HEK293T (cell line): ENCODE measurements around the gene TUT1.

Experiments used
- CTBP1 ChIP-seq: fragments of 450-650 bp; IDR thresholded peaks from 2 replicates; pipeline ENCODE4 v1.6.1; 2016; ENCODE audit warnings: borderline replicate concordance
- ELF4 ChIP-seq: fragments of 450-650 bp; IDR thresholded peaks from 2 replicates; pipeline ENCODE4 v1.6.1; 2017; ENCODE audit warnings: antibody characterized with exemption
- HDGF ChIP-seq: fragments of 450-650 bp; IDR thresholded peaks from 2 replicates; pipeline ENCODE4 v1.6.1; 2017; ENCODE audit warnings: antibody characterized with exemption, borderline replicate concordance
- NFRKB ChIP-seq: fragments of 450-650 bp; IDR thresholded peaks from 2 replicates; pipeline ENCODE4 v1.6.1; 2016; ENCODE audit warnings: mild to moderate bottlenecking, moderate library complexity
- SUZ12 ChIP-seq: fragments of 450-650 bp; IDR thresholded peaks from 2 replicates; pipeline ENCODE4 v1.6.1; 2016; ENCODE audit warnings: mild to moderate bottlenecking
- TARDBP ChIP-seq: fragments of 450-650 bp; IDR thresholded peaks from 2 replicates; pipeline ENCODE4 v1.6.1; 2016

- no peak for TF ChIP-seq TARDBP
- no peak for TF ChIP-seq HDGF
- no peak for TF ChIP-seq NFRKB
- no peak for TF ChIP-seq SUZ12
- TF ChIP-seq CTBP1 = no peak
- no peak for TF ChIP-seq ELF4
Measured at GRCh38 chr11:62574363-62575071, 16.8 kb downstream of the TUT1 start.
